Measurements from ENCODE around the gene VPS4A.
"Not testable (repeated sequence)": the region's sequence is repeated elsewhere in the genome, so short reads cannot be mapped to it uniquely, and the experiment has no call there.

VPS4A gene

GRCh38 chr16:69326172-69326873 lies 15.2 kb downstream of the VPS4A start:
- no peak for DNase-seq

GRCh38 chr16:69327585-69328310 lies 16.6 kb downstream of the VPS4A start:
- no peak for DNase-seq

GRCh38 chr16:69328854-69329316 lies 17.7 kb downstream of the VPS4A start:
- no peak for DNase-seq

- DNase-seq, result peak; percentile 39
Measured at GRCh38 chr16:69329369-69330285, 18.5 kb downstream of the VPS4A start.

GRCh38 chr16:69330286-69331109 lies 19.3 kb downstream of the VPS4A start, which contains the start of gene PDF:
Gene PDF (minus strand): TSS chr16:69330588. CDS start chr16:69330570, 18 bp downstream.
- DNase-seq, result peak; percentile 91

GRCh38 chr16:69334696-69335095 lies 23.5 kb downstream of the VPS4A start:
- no peak for DNase-seq

- DNase-seq, result no peak
Measured at GRCh38 chr16:69338557-69339288, 27.6 kb downstream of the VPS4A start.

GRCh38 chr16:69339289-69340094 lies 28.3 kb downstream of the VPS4A start, which contains the start of the genes COG8 and NIP7:
Gene COG8 (minus strand): TSS chr16:69339564. CDS start chr16:69339552, 12 bp downstream.
Gene NIP7 (plus strand): TSS chr16:69339772. CDS start chr16:69339830, 58 bp downstream.
- peak; percentile 99 for DNase-seq

- DNase-seq, result no peak
Measured at GRCh38 chr16:69340095-69340644, 29.0 kb downstream of the VPS4A start.

GRCh38 chr16:69344171-69344570 lies 33.0 kb downstream of the VPS4A start:
- DNase-seq, result no peak

GRCh38 chr16:69345923-69346322 lies 34.8 kb downstream of the VPS4A start:
- no peak for DNase-seq

GRCh38 chr16:69346683-69347082 lies 35.5 kb downstream of the VPS4A start:
- DNase-seq, result no peak

- DNase-seq, result no peak
Measured at GRCh38 chr16:69348222-69348621, 37.1 kb downstream of the VPS4A start.

- DNase-seq, result no peak
Measured at GRCh38 chr16:69349536-69349935, 38.4 kb downstream of the VPS4A start.

GRCh38 chr16:69350536-69351133 lies 39.5 kb downstream of the VPS4A start:
- DNase-seq, result no peak

- peak; percentile 13 for DNase-seq
Measured at GRCh38 chr16:69351309-69352027, 40.3 kb downstream of the VPS4A start, which contains the start of gene TMED6. Gene TMED6 (minus strand): TSS chr16:69351786. CDS start chr16:69351753, 33 bp downstream.

GRCh38 chr16:69360070-69360469 lies 48.9 kb downstream of the VPS4A start:
- DNase-seq, result not testable (repeated sequence)

- DNase-seq, result no peak
Measured at GRCh38 chr16:69363281-69363717, 52.1 kb downstream of the VPS4A start.
